Transverse colon (tissue), 4 donors: ENCODE data around the gene ZNF366.

Source experiments
- CTCF ChIP-seq, 5 experiments: fragments of 200-600 bp in 3 of 5; fragments of 450-650 bp in 2 of 5; sonication (generic) in 3 of 5; IDR thresholded peaks; 1 replicate in 2 of 5; 2 replicates in 3 of 5; pipeline ENCODE4 v1.5.1; 2016 to 2017; ENCODE audit warnings: antibody characterized with exemption in 5 of 5, inconsistent platforms in 3 of 5, mild to moderate bottlenecking in 2 of 5, moderate library complexity in 1 of 5
- POLR2AphosphoS5 ChIP-seq, 3 donors: sonication (generic); formaldehyde crosslinking; IDR thresholded peaks; one replicate each; pipeline ENCODE4 v1.6.1; 2016; ENCODE audit warnings: antibody characterized with exemption in 3 of 3

DNA sequence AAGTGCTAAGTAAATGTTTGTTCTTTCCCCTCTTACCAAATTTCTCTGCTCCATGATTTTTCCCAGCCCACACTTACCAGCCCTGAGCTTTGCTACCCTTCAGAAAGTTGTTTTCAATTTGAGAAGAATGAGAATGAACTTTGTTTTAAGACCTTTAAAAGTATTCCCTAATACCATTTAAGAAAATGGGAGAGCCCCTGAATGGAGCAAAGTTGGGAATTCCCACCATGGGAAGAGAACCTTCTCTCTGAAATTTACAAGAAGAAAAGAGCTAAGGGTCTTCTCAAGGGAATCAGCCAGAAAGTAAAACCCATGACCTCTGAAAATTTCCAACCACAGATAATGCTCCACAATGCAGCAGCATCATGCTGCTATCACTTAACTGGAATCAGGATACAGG is 17.7 kb downstream of the ZNF366 start:
- no peak for TF ChIP-seq CTCF (IDR thresholded peaks at IDR 0.05)
- TF ChIP-seq POLR2AphosphoS5 (IDR thresholded peaks at IDR 0.05), result no peak
